ENCODE data around the gene FOXP4. TPM values are rescaled to one million over a fixed set of nuclear protein-coding genes. Genes with fewer than 3 reads are reported as not detected.

Gene FOXP4
- total RNA-seq, 2 donors from 2014 or later: 15.7 to 21.0 TPM

DNA sequence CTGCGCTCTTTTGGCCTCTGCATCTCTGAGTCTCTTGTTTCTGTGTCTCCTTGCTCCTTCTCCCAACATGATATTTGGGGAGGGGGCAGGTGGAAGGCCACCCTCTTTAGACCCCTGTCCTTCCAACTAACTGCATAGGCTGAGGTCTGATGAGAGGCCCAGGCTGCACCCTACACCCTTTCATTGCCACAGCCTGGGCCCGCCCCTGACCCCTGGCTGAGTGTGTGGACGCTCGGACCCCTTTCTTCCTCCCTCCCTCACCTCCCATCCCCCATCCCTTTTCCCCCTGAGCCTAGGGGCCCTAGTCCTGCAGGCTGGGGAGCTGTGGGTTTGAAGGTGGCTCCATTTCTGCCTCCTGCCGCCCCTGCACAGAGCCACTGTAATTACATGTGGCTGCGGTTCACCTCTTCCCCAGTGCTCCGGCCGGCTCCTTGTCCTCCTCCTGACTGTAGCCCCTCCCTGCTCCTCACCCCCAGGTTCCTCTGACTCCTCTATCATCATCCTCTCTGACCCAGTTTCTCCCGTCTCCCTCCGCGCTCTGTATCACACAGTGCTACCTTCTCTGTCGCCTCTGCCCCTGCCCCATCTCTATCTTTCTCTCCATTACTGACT lies 98.9 kb downstream of the FOXP4 start:
- TF ChIP-seq, protein P1, sequence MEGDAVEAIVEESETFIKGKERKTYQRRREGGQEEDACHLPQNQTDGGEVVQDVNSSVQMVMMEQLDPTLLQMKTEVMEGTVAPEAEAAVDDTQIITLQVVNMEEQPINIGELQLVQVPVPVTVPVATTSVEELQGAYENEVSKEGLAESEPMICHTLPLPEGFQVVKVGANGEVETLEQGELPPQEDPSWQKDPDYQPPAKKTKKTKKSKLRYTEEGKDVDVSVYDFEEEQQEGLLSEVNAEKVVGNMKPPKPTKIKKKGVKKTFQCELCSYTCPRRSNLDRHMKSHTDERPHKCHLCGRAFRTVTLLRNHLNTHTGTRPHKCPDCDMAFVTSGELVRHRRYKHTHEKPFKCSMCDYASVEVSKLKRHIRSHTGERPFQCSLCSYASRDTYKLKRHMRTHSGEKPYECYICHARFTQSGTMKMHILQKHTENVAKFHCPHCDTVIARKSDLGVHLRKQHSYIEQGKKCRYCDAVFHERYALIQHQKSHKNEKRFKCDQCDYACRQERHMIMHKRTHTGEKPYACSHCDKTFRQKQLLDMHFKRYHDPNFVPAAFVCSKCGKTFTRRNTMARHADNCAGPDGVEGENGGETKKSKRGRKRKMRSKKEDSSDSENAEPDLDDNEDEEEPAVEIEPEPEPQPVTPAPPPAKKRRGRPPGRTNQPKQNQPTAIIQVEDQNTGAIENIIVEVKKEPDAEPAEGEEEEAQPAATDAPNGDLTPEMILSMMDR (IDR thresholded peaks at IDR 0.05): no peak
- ATAC-seq (ENCODE audit: insufficient number of reproducible peaks, low FRiP score, low read depth): no peak
- no peaks in the 10 kb centered on the region for H3K9me3 ChIP-seq
- H3K4me3 ChIP-seq: no peak overlapping the region
- no peak overlapping the region for H3K27ac ChIP-seq
- no peaks in the 10 kb centered on the region for H3K36me3 ChIP-seq
- no peaks in the 10 kb centered on the region for H3K4me1 ChIP-seq (ENCODE audit: control insufficient read depth in 1 of 2, low read depth in 2 of 2)
- H3K27me3 ChIP-seq (replicated peaks; ENCODE audit: insufficient read depth): no peaks in the 10 kb centered on the region
- DNase-seq (ENCODE audit: low spot score): no peak

GRCh38 chr6:41646026-41646795 lies 100.0 kb downstream of the FOXP4 start:
- H3K36me3 ChIP-seq: no peaks in the 10 kb centered on the region
- TF ChIP-seq, protein P1 (IDR thresholded peaks at IDR 0.05): no peak
- H3K27ac ChIP-seq: no peak overlapping the region
- no peaks in the 10 kb centered on the region for H3K27me3 ChIP-seq (replicated peaks; ENCODE audit: insufficient read depth)
- no peak for DNase-seq (ENCODE audit: low spot score)
- H3K4me3 ChIP-seq: no peak overlapping the region
- no peaks in the 10 kb centered on the region for H3K4me1 ChIP-seq (ENCODE audit: control insufficient read depth in 1 of 2, low read depth in 2 of 2)
- no peaks in the 10 kb centered on the region for H3K9me3 ChIP-seq
- no peak for ATAC-seq (ENCODE audit: insufficient number of reproducible peaks, low FRiP score, low read depth)

DNA sequence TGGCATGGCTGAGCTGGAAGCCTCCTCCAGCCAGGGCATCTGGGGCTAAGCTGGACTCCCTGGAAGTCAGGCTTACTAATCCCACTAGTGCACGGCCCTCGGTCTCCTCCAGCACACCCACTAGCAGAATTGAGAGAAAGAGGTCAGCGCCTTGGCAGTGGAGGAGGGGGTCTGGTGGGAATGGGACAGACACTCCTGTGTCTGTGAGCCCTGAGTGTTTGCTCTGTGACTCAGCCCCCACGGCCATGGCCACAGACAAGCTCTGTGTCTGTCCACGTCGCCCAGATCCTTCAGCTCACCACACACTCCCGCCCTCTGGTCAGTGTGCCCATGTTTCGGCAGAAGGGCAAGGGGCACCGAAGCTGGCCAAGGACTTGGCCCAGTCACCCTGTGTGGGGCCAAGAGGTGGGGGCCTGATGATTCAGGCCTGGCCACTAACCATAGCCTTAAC lies 100.9 kb downstream of the FOXP4 start:
- H3K27me3 ChIP-seq (replicated peaks; ENCODE audit: insufficient read depth): no peaks in the 10 kb centered on the region
- no peaks in the 10 kb centered on the region for H3K4me1 ChIP-seq (ENCODE audit: control insufficient read depth in 1 of 2, low read depth in 2 of 2)
- DNase-seq (ENCODE audit: low spot score) (no peak), ATAC-seq (ENCODE audit: insufficient number of reproducible peaks, low FRiP score, low read depth) (no peak)
- H3K4me3 ChIP-seq: no peak overlapping the region
- TF ChIP-seq, protein P1 (IDR thresholded peaks at IDR 0.05): no peak
- no peak overlapping the region for H3K27ac ChIP-seq
- no peaks in the 10 kb centered on the region for H3K36me3 ChIP-seq
- no peaks in the 10 kb centered on the region for H3K9me3 ChIP-seq

- Histone ChIP-seq H3K27me3 (replicated peaks; ENCODE audit: insufficient read depth) (no peaks in the 10 kb centered on the region), H3K9me3 (no peaks in the 10 kb centered on the region), H3K4me3 (no peak overlapping the region), H3K27ac (no peak overlapping the region), H3K4me1 (ENCODE audit: control insufficient read depth in 1 of 2, low read depth in 2 of 2) (no peaks in the 10 kb centered on the region), H3K36me3 (no peaks in the 10 kb centered on the region)
- TF ChIP-seq, protein P1 (IDR thresholded peaks at IDR 0.05): no peak
- no peak for ATAC-seq (ENCODE audit: insufficient number of reproducible peaks, low FRiP score, low read depth)
- no peak for DNase-seq (ENCODE audit: low spot score)
These were observed 101.9 kb downstream of the FOXP4 start for GRCh38 chr6:41648070-41648585.

DNA sequence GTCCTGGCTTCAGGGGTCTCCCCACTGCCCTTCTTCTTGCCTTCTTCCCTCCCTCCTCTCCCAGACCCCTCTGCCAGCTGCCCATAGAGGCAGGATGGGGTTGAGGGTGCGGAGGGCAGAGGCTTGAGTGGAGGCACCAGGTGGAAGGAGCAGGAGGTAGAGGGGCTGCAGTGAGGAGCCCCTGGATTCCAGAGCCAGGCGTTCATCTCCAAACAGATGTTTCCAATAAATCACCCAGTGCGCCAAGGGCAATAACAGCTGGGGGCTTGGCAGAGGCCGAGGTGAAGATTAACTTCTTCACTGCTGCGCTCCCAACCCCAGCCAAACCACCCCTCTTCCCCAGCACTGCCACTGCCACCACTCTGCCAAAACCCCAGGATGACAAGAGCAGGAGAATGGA lies 102.7 kb downstream of the FOXP4 start:
- Histone ChIP-seq H3K27ac (no peak overlapping the region), H3K27me3 (replicated peaks; ENCODE audit: insufficient read depth) (no peaks in the 10 kb centered on the region), H3K9me3 (no peaks in the 10 kb centered on the region), H3K4me1 (ENCODE audit: control insufficient read depth in 1 of 2, low read depth in 2 of 2) (no peaks in the 10 kb centered on the region), H3K4me3 (no peak overlapping the region), H3K36me3 (no peaks in the 10 kb centered on the region)
- TF ChIP-seq, protein P1 (IDR thresholded peaks at IDR 0.05): no peak
- DNase-seq (ENCODE audit: low spot score) (no peak), ATAC-seq (ENCODE audit: insufficient number of reproducible peaks, low FRiP score, low read depth) (no peak)

Data from thoracic aorta (tissue), 2 donors.